Pancreas (tissue), 10 donors: ENCODE data around the gene CS. TPM values are rescaled to one million over a fixed set of nuclear protein-coding genes. Genes with fewer than 3 reads are reported as not detected.
"Not testable (repeated sequence)": the region's sequence is repeated elsewhere in the genome, so short reads cannot be mapped to it uniquely, and the experiment has no call there.

Source experiments
- ATAC-seq, 4 donors: fragments of 200-7000 bp; cut with Tn5 transposase; one replicate each; pipeline versions ENCODE4 v1.8.0 to v1.9.1; 2020; ENCODE audit warnings: mild to moderate bottlenecking in 4 of 4, moderate library complexity in 4 of 4
- DNase-seq, 6 donors: peaks; one replicate each; pipeline ENCODE4 v3.0.0-alpha.2; 2020
- FAIRE-seq: peaks from 2 replicates; lab custom pipeline; 2012; peaks lifted over from hg19 to GRCh38; lab: Jason Lieb, UNC
- H3K27ac ChIP-seq, 4 donors: fragments of 200-600 bp; sonication (generic); 1 replicate in 3 of 4; 2 replicates in 1 of 4; pipeline versions ENCODE4 v1.5.0 to v1.8.0; 2020
- H3K27me3 ChIP-seq, 4 donors: fragments of 200-600 bp; one replicate each; pipeline ENCODE4 v1.8.0; 2021
- H3K36me3 ChIP-seq, 3 donors: fragments of 200-600 bp; sonication (generic) in 1 of 3; one replicate each; pipeline versions ENCODE4 v1.5.0 to v1.8.0; 2020 to 2021
- H3K4me1 ChIP-seq, 3 donors: fragments of 200-600 bp; one replicate each; pipeline ENCODE4 v1.8.0; 2021
- H3K4me3 ChIP-seq, 4 donors: fragments of 200-600 bp; sonication (generic) in 2 of 4; one replicate each; pipeline versions ENCODE4 v1.5.0 to v1.8.0; 2020 to 2021
- H3K9me3 ChIP-seq, 4 donors: fragments of 200-600 bp; one replicate each; pipeline ENCODE4 v1.8.0; 2021
- CTCF ChIP-seq, 4 donors: fragments of 200-600 bp; sonication (generic) in 3 of 4; IDR thresholded peaks; one replicate each; pipeline versions ENCODE4 v1.5.0 to v1.8.0; 2021; ENCODE audit warnings: antibody characterized with exemption in 4 of 4
- WGBS, 2 donors: extraction: QIAGEN DNeasy Blood & Tissue Kit; methylation state at CpG; one replicate each; pipeline ENCODE4 v1.1.7; 2013; 5-methylcytosine and 5-hydroxymethylcytosine counted together
- intact Hi-C, 3 donors: fragments of 100-400 bp; cut with DNase I; formaldehyde crosslinking; loops; one replicate each; pipeline versions ENCODE4 v1.11.1 to v1.14.2; 2022
- polyA plus RNA-seq, 2 donors: library from polyadenylated mRNA; stranded (reverse); fragments of 200-250 nt; gene quantifications; one replicate each; pipeline ENCODE4 v1.2.3, GENCODE V29; 2013
- total RNA-seq, 6 donors: library from RNA; stranded (reverse); fragmentation: NEBNext Ultra II Directional in 4 of 6; extraction: Animal tissue kit (Norgen Biotek cat#: 25700) in 4 of 6; gene quantifications; one replicate each; pipeline versions ENCODE4 v1.2.1 to v1.2.4, GENCODE V29; 2021 to 2023
- donor health status: healthy with polysubstance abuse.
- donor health status: DM: no; HTN: no; CAD: no; lungs with moderate emphysema.
- donor health status: DM: no; HTN: no; CAD: no.
- donor health status: control.
- donor health status: control.
- donor health status: Bipolar disorder and iron deficiency.
- donor health status: DM: yes; HTN: yes; CAD: no.
- donor health status: DM: no; HTN: no; CAD: no.
- donor health status: DM: no; HTN: no; CAD: no.
- donor health status: DM: yes; HTN: yes; CAD: no.

The CS gene
- total and polyA plus RNA-seq, 8 donors: 32.0 to 120 (median 87.7) TPM

- intact Hi-C loops: no loop called here
- Histone ChIP-seq H3K9me3 (no peaks in the 10 kb centered on the region), H3K36me3 (peaks cover 2 to 13% (median 9%) of the 10 kb centered on the region in 3 donors), H3K27me3 (no peaks in the 10 kb centered on the region), H3K4me1 (peaks cover 0 to 6% (median 0%) of the 10 kb centered on the region in 3 donors), H3K27ac (no peak overlapping the region), H3K4me3 (no peak overlapping the region)
- no peak for ATAC-seq
- FAIRE-seq: no peak
- WGBS, 2 donors: 94 to 98% methylated on average over 7 of the region's 7 CpGs
- no peak for TF ChIP-seq CTCF (IDR thresholded peaks at IDR 0.05)
- DNase-seq: no peak
These were observed 30.9 kb upstream of the CS start for GRCh38 chr12:56330936-56331490.

GRCh38 chr12:56326533-56326932, 26.4 kb upstream of the CS start:
- H3K27me3 ChIP-seq: no peaks in the 10 kb centered on the region
- no peak overlapping the region for H3K27ac ChIP-seq
- intact Hi-C loops: no loop called here
- 83 to 86% methylated on average over 6 of the region's 6 CpGs for WGBS, 2 donors
- no peak overlapping the region for H3K4me3 ChIP-seq
- no peaks in the 10 kb centered on the region for H3K4me1 ChIP-seq
- TF ChIP-seq CTCF (IDR thresholded peaks at IDR 0.05): no peak
- peaks cover 2 to 49% (median 32%) of the 10 kb centered on the region in 3 donors for H3K36me3 ChIP-seq
- no peak for FAIRE-seq
- DNase-seq: peak in 2 of 6 donors; percentile 50
- ATAC-seq: peak in 1 of 4 donors; percentile 15
- no peaks in the 10 kb centered on the region for H3K9me3 ChIP-seq

- DNase-seq: peak in 1 of 6 donors; percentile 50
- Histone ChIP-seq H3K9me3 (no peaks in the 10 kb centered on the region), H3K36me3 (peaks cover 2 to 49% (median 32%) of the 10 kb centered on the region in 3 donors), H3K4me3 (no peak overlapping the region), H3K27ac (no peak overlapping the region), H3K4me1 (no peaks in the 10 kb centered on the region), H3K27me3 (no peaks in the 10 kb centered on the region)
- ATAC-seq: no peak
- 94 to 97% methylated on average over 8 of the region's 8 CpGs for WGBS, 2 donors
- FAIRE-seq: no peak
- TF ChIP-seq CTCF (IDR thresholded peaks at IDR 0.05): no peak
- intact Hi-C loops: no loop called here
These were observed 26.0 kb upstream of the CS start for GRCh38 chr12:56326126-56326525.

GRCh38 chr12:56324206-56324605, 24.1 kb upstream of the CS start:
- Histone ChIP-seq H3K36me3 (peaks cover 2 to 58% (median 34%) of the 10 kb centered on the region in 3 donors), H3K4me1 (no peaks in the 10 kb centered on the region), H3K9me3 (no peaks in the 10 kb centered on the region), H3K4me3 (no peak overlapping the region), H3K27ac (no peak overlapping the region), H3K27me3 (no peaks in the 10 kb centered on the region)
- 92 to 93% methylated on average over 6 of the region's 6 CpGs for WGBS, 2 donors
- peak in 1 of 6 donors; percentile 5 for DNase-seq
- ATAC-seq: no peak
- intact Hi-C loops: no loop called here
- no peak for TF ChIP-seq CTCF (IDR thresholded peaks at IDR 0.05)
- no peak for FAIRE-seq

GRCh38 chr12:56321610-56322009, 21.5 kb upstream of the CS start:
- 87 to 89% methylated on average over 8 of the region's 8 CpGs for WGBS, 2 donors
- H3K4me3 ChIP-seq, H3K4me1 ChIP-seq, H3K27ac ChIP-seq, H3K9me3 ChIP-seq, DNase-seq, H3K27me3 ChIP-seq, FAIRE-seq, intact Hi-C loops, ATAC-seq: not testable (repeated sequence)
- H3K36me3 ChIP-seq: peaks cover 2 to 62% (median 24%) of the 10 kb centered on the region in 3 donors
